Karpas-422 (cell line): ENCODE data around the gene PCGF5. TPM values are rescaled to one million over a fixed set of nuclear protein-coding genes. Genes with fewer than 3 reads are reported as not detected.

Experiments
- DNase-seq: peaks from one replicate; pipeline ENCODE4 v3.0.0-alpha.2; 2015
- H2AFZ ChIP-seq: fragments of 200-600 bp; sonication (generic); 2 replicates; pipeline ENCODE4 v1.6.1; 2014; ENCODE audit warnings: antibody characterized with exemption, low read length, mixed read lengths
- H3K27ac ChIP-seq: fragments of 200-600 bp; sonication (generic); 2 replicates; pipeline ENCODE4 v1.5.1; 2014; ENCODE audit warnings: mild to moderate bottlenecking, low read length, moderate library complexity
- H3K27me3 ChIP-seq: fragments of 200-600 bp; sonication (generic); 2 replicates; pipeline ENCODE4 v1.6.1; 2014; ENCODE audit warnings: low read length, mixed read lengths
- H3K36me3 ChIP-seq: fragments of 200-600 bp; sonication (generic); 2 replicates; pipeline ENCODE4 v1.6.1; 2014; ENCODE audit warnings: low read length, mixed read lengths; ENCODE audit not compliant: insufficient read depth
- H3K4me1 ChIP-seq: fragments of 200-600 bp; sonication (generic); 2 replicates; pipeline ENCODE4 v1.6.1; 2014; ENCODE audit warnings: mild to moderate bottlenecking, low read length, mixed read lengths
- H3K4me2 ChIP-seq: fragments of 200-600 bp; sonication (generic); 2 replicates; pipeline ENCODE4 v1.6.1; 2014; ENCODE audit warnings: low read length, low read depth, mild to moderate bottlenecking; ENCODE audit not compliant: poor library complexity, severe bottlenecking
- H3K4me3 ChIP-seq: fragments of 200-600 bp; sonication (generic); 2 replicates; pipeline ENCODE4 v1.5.1; 2014; ENCODE audit warnings: mild to moderate bottlenecking, antibody characterized with exemption, low read length, mixed read lengths
- H3K79me2 ChIP-seq: fragments of 200-600 bp; sonication (generic); 2 replicates; pipeline ENCODE4 v1.6.1; 2014; ENCODE audit warnings: mild to moderate bottlenecking, low read length, mixed read lengths
- H3K9ac ChIP-seq: fragments of 200-600 bp; sonication (generic); 2 replicates; pipeline ENCODE4 v1.6.0; 2014; ENCODE audit warnings: low read length
- H3K9me2 ChIP-seq: fragments of 200-600 bp; sonication (generic), shearing (Covaris generic); replicated peaks from 2 replicates; pipeline ENCODE4 v1.6.0; 2014; ENCODE audit warnings: mild to moderate bottlenecking, low read length, moderate library complexity; ENCODE audit not compliant: insufficient read depth
- H3K9me3 ChIP-seq: fragments of 300-700, 200-600 bp; sonication (generic); 2 replicates; pipeline ENCODE4 v1.6.1; 2014; ENCODE audit warnings: low read length, mixed read lengths
- H4K20me1 ChIP-seq: fragments of 200-600 bp; sonication (generic); 2 replicates; pipeline ENCODE4 v1.6.1; 2014; ENCODE audit warnings: mild to moderate bottlenecking, antibody characterized with exemption, low read length, low read depth; ENCODE audit not compliant: insufficient read depth
- total RNA-seq: library from RNA; depleted of rRNA; stranded (reverse); fragments of >200 nt; shearing (Covaris generic); gene quantifications from 2 replicates; pipeline ENCODE4 v1.2.3, GENCODE V29; 2014; ENCODE audit warnings: low replicate concordance

Gene PCGF5
- total RNA-seq, 1 experiment from 2014 or later = 4.0 TPM

GRCh38 chr10:91271886-91272285 is 51.4 kb downstream of the PCGF5 start:
- Histone ChIP-seq H3K4me3 (no peak overlapping the region), H3K9me3 (no peaks in the 10 kb centered on the region), H3K27ac (no peak overlapping the region), H2AFZ (no peak overlapping the region), H3K9ac (no peak overlapping the region), H3K4me2 (no peak overlapping the region), H3K9me2 (no peaks in the 10 kb centered on the region), H3K4me1 (no peaks in the 10 kb centered on the region), H3K79me2 (no peaks in the 10 kb centered on the region), H3K27me3 (no peaks in the 10 kb centered on the region), H3K36me3 (no peaks in the 10 kb centered on the region), H4K20me1 (no peaks in the 10 kb centered on the region)
- DNase-seq = no peak

GRCh38 chr10:91284486-91285090 is 64.1 kb downstream of the PCGF5 start:
- Histone ChIP-seq H2AFZ (no peak overlapping the region), H3K79me2 (no peaks in the 10 kb centered on the region), H3K4me3 (no peak overlapping the region), H3K27me3 (no peaks in the 10 kb centered on the region), H3K4me1 (no peaks in the 10 kb centered on the region), H3K36me3 (no peaks in the 10 kb centered on the region), H3K27ac (no peak overlapping the region), H3K9me2 (no peaks in the 10 kb centered on the region), H3K9me3 (no peaks in the 10 kb centered on the region), H4K20me1 (no peaks in the 10 kb centered on the region), H3K9ac (no peak overlapping the region), H3K4me2 (no peak overlapping the region)
- no peak for DNase-seq

- no peak overlapping the region for H2AFZ ChIP-seq
- H3K4me3 ChIP-seq = no peak overlapping the region
- H3K4me1 ChIP-seq = no peaks in the 10 kb centered on the region
- no peaks in the 10 kb centered on the region for H3K9me2 ChIP-seq
- H3K27ac ChIP-seq = no peak overlapping the region
- no peaks in the 10 kb centered on the region for H3K27me3 ChIP-seq
- H3K79me2 ChIP-seq = no peaks in the 10 kb centered on the region
- H3K9me3 ChIP-seq = no peaks in the 10 kb centered on the region
- H3K9ac ChIP-seq = no peak overlapping the region
- no peaks in the 10 kb centered on the region for H3K36me3 ChIP-seq
- no peaks in the 10 kb centered on the region for H4K20me1 ChIP-seq
- no peak for DNase-seq
- H3K4me2 ChIP-seq = no peak overlapping the region
These were observed 66.1 kb downstream of the PCGF5 start for GRCh38 chr10:91286572-91286971.

GRCh38 chr10:91287276-91287675 is 66.8 kb downstream of the PCGF5 start:
- H3K4me3 ChIP-seq = no peak overlapping the region
- no peaks in the 10 kb centered on the region for H3K4me1 ChIP-seq
- H3K27ac ChIP-seq = no peak overlapping the region
- no peaks in the 10 kb centered on the region for H3K9me3 ChIP-seq
- H2AFZ ChIP-seq = no peak overlapping the region
- H3K4me2 ChIP-seq = no peak overlapping the region
- no peaks in the 10 kb centered on the region for H3K27me3 ChIP-seq
- H3K79me2 ChIP-seq = no peaks in the 10 kb centered on the region
- H3K9me2 ChIP-seq = no peaks in the 10 kb centered on the region
- no peaks in the 10 kb centered on the region for H4K20me1 ChIP-seq
- no peaks in the 10 kb centered on the region for H3K36me3 ChIP-seq
- DNase-seq = no peak
- no peak overlapping the region for H3K9ac ChIP-seq

GRCh38 chr10:91287912-91288311 is 67.4 kb downstream of the PCGF5 start:
- Histone ChIP-seq H2AFZ (no peak overlapping the region), H3K9me3 (no peaks in the 10 kb centered on the region), H3K36me3 (no peaks in the 10 kb centered on the region), H3K9me2 (no peaks in the 10 kb centered on the region), H3K4me1 (no peaks in the 10 kb centered on the region), H3K9ac (no peak overlapping the region), H3K27me3 (no peaks in the 10 kb centered on the region), H3K4me2 (no peak overlapping the region), H4K20me1 (no peaks in the 10 kb centered on the region), H3K79me2 (no peaks in the 10 kb centered on the region), H3K4me3 (no peak overlapping the region), H3K27ac (no peak overlapping the region)
- no peak for DNase-seq

GRCh38 chr10:91289305-91289704 is 68.8 kb downstream of the PCGF5 start:
- Histone ChIP-seq H4K20me1 (no peaks in the 10 kb centered on the region), H3K9me3 (no peaks in the 10 kb centered on the region), H3K27me3 (no peaks in the 10 kb centered on the region), H3K9me2 (no peaks in the 10 kb centered on the region), H3K79me2 (no peaks in the 10 kb centered on the region), H3K36me3 (no peaks in the 10 kb centered on the region), H3K4me1 (no peaks in the 10 kb centered on the region), H3K9ac (no peak overlapping the region), H3K27ac (no peak overlapping the region), H2AFZ (no peak overlapping the region), H3K4me3 (no peak overlapping the region), H3K4me2 (no peak overlapping the region)
- DNase-seq = no peak

- no peaks in the 10 kb centered on the region for H3K4me1 ChIP-seq
- no peak overlapping the region for H3K4me2 ChIP-seq
- H4K20me1 ChIP-seq = no peaks in the 10 kb centered on the region
- no peak overlapping the region for H2AFZ ChIP-seq
- H3K9me2 ChIP-seq = no peaks in the 10 kb centered on the region
- H3K4me3 ChIP-seq = no peak overlapping the region
- no peaks in the 10 kb centered on the region for H3K9me3 ChIP-seq
- no peak for DNase-seq
- H3K27me3 ChIP-seq = no peaks in the 10 kb centered on the region
- no peak overlapping the region for H3K27ac ChIP-seq
- H3K36me3 ChIP-seq = no peaks in the 10 kb centered on the region
- no peaks in the 10 kb centered on the region for H3K79me2 ChIP-seq
- H3K9ac ChIP-seq = no peak overlapping the region
These were observed 70.1 kb downstream of the PCGF5 start for GRCh38 chr10:91290607-91291006.

- Histone ChIP-seq H3K4me3 (no peak overlapping the region), H3K79me2 (no peaks in the 10 kb centered on the region), H2AFZ (no peak overlapping the region), H3K27me3 (no peaks in the 10 kb centered on the region), H3K4me2 (no peak overlapping the region), H4K20me1 (no peaks in the 10 kb centered on the region), H3K9me2 (no peaks in the 10 kb centered on the region), H3K9me3 (no peaks in the 10 kb centered on the region), H3K4me1 (no peaks in the 10 kb centered on the region), H3K36me3 (no peaks in the 10 kb centered on the region), H3K9ac (no peak overlapping the region), H3K27ac (no peak overlapping the region)
- no peak for DNase-seq
These were observed 73.9 kb downstream of the PCGF5 start for GRCh38 chr10:91294134-91294906.
